A549 (cell line): ENCODE data around the gene PRSS35. TPM values are rescaled to one million over a fixed set of nuclear protein-coding genes. Genes with fewer than 3 reads are reported as not detected.
"Not testable (repeated sequence)": the region's sequence is repeated elsewhere in the genome, so short reads cannot be mapped to it uniquely, and the experiment has no call there.

Source experiments
- ATAC-seq, 2 experiments: fragments of 200-7000 bp in 1 of 2; fragments of >200 bp in 1 of 2; cut with Nextera tagmentation in 1 of 2; cut with Tn5 transposase in 1 of 2; 3 replicates each; pipeline versions ENCODE4 v1.8.0 to v1.9.1; 2018 to 2020; ENCODE audit warnings: mild to moderate bottlenecking in 1 of 2, moderate library complexity in 1 of 2
- CTCF ChIA-PET: fragments of 300-600 bp; sonication (Branson Sonifier 250); formaldehyde crosslinking; extraction: SDS; loops from one replicate; lab custom pipeline; 2021; ENCODE audit warnings: antibody characterized with exemption, inconsistent platforms; lab: Yijun Ruan, JAX
- POLR2A ChIA-PET: fragments of 350-600 bp; formaldehyde crosslinking; extraction: SDS; loops from one replicate; lab custom pipeline; 2021; ENCODE audit warnings: antibody characterized with exemption, inconsistent platforms; lab: Yijun Ruan, JAX
- DNase-seq, 2 experiments: peaks; one replicate each; pipeline versions ENCODE4 v3.0.0 to v3.0.0-alpha.2; 2011 to 2016; ENCODE audit warnings: low read depth in 1 of 2, low spot score in 1 of 2
- FAIRE-seq: peaks from 2 replicates; lab custom pipeline; 2011; peaks lifted over from hg19 to GRCh38; lab: Jason Lieb, UNC
- H3K27ac ChIP-seq, 2 experiments: fragments of >200 bp; sonication (Bioruptor Twin); formaldehyde crosslinking; 3 replicates each; pipeline ENCODE4 v1.5.1; 2016 to 2017
- H3K4me1 ChIP-seq: fragments of >200 bp; sonication (Bioruptor Twin); formaldehyde crosslinking; 3 replicates; pipeline ENCODE4 v1.6.1; 2016
- H3K4me2 ChIP-seq: fragments of >200 bp; sonication (Bioruptor Twin); formaldehyde crosslinking; 3 replicates; pipeline ENCODE4 v1.6.1; 2016
- H3K4me3 ChIP-seq: fragments of >200 bp; sonication (Bioruptor Twin); formaldehyde crosslinking; 3 replicates; pipeline ENCODE4 v1.5.1; 2016
- H3K9me3 ChIP-seq: fragments of >200 bp; sonication (Bioruptor Twin); formaldehyde crosslinking; 3 replicates; pipeline ENCODE4 v1.6.1; 2016
- ATOH8 ChIP-seq: fragments of 250-450 bp; sonication (Bioruptor Pico); IDR thresholded peaks from 2 replicates; pipeline ENCODE4 v1.5.0; 2020; ENCODE audit warnings: low read depth, mild to moderate bottlenecking, moderate library complexity
- BCL3 ChIP-seq: fragments of >200 bp; sonication (Bioruptor Twin); formaldehyde crosslinking; IDR thresholded peaks from 3 replicates; pipeline ENCODE4 v1.6.1; 2016
- CBX8 ChIP-seq: fragments of 200-600 bp; sonication (generic); IDR thresholded peaks from 2 replicates; pipeline ENCODE4 v1.6.1; 2016
- CEBPB ChIP-seq, 2 experiments: fragments of >200 bp in 1 of 2; sonication (Bioruptor Twin) in 1 of 2; formaldehyde crosslinking in 1 of 2; IDR thresholded peaks; 2 replicates each; pipeline ENCODE4 v1.6.1; 2012 to 2016
- E2F6 ChIP-seq: IDR thresholded peaks from 2 replicates; pipeline ENCODE4 v1.6.1; 2012; ENCODE audit warnings: low read depth, borderline replicate concordance
- EHF ChIP-seq: fragments of 250-450 bp; sonication (Bioruptor Pico); IDR thresholded peaks from 2 replicates; pipeline ENCODE4 v1.5.0; 2020; ENCODE audit warnings: mild to moderate bottlenecking
- FOSL2 ChIP-seq, 2 experiments: fragments of 450-650 bp in 1 of 2; fragments of >200 bp in 1 of 2; sonication (Bioruptor Twin) in 1 of 2; formaldehyde crosslinking; IDR thresholded peaks; 2 replicates each; pipeline versions ENCODE4 v1.5.0 to v1.6.1; 2016 to 2020; ENCODE audit warnings: mild to moderate bottlenecking in 1 of 2, moderate library complexity in 1 of 2
- HES2 ChIP-seq: fragments of >200 bp; sonication (Bioruptor Twin); formaldehyde crosslinking; IDR thresholded peaks from 2 replicates; pipeline ENCODE4 v1.6.1; 2016
- HOXB5 ChIP-seq: fragments of 250-450 bp; sonication (Bioruptor Pico); IDR thresholded peaks from 2 replicates; pipeline ENCODE4 v1.5.0; 2020; ENCODE audit warnings: mild to moderate bottlenecking, moderate library complexity
- JUN ChIP-seq, 2 experiments: fragments of >200 bp; sonication (Bioruptor Twin); formaldehyde crosslinking; IDR thresholded peaks; 2 replicates in 1 of 2; 3 replicates in 1 of 2; pipeline ENCODE4 v1.6.1; 2016 to 2017
- MYC ChIP-seq: IDR thresholded peaks from 2 replicates; pipeline ENCODE4 v1.6.1; 2012; ENCODE audit warnings: mild to moderate bottlenecking, inconsistent platforms, low read length, improper control_type of control experiment, borderline replicate concordance
- PBX3 ChIP-seq: IDR thresholded peaks from 2 replicates; pipeline ENCODE4 v1.6.1; 2012
- PHF8 ChIP-seq: fragments of 200-600 bp; sonication (generic); IDR thresholded peaks from 2 replicates; pipeline ENCODE4 v1.6.1; 2016; ENCODE audit warnings: low read depth, mild to moderate bottlenecking, antibody characterized with exemption, moderate library complexity, borderline replicate concordance
- POLR2AphosphoS2 ChIP-seq: conservative IDR thresholded peaks from 2 replicates; pipeline ENCODE4 v1.6.1; 2012; ENCODE audit warnings: low read length, improper control_type of control experiment, inconsistent platforms
- RCOR1 ChIP-seq: fragments of 150-350 bp; IDR thresholded peaks from 2 replicates; pipeline ENCODE4 v1.6.1; 2014; ENCODE audit warnings: antibody characterized with exemption, low read length, low read depth
- RFX5 ChIP-seq: fragments of 450-650 bp; IDR thresholded peaks from 2 replicates; pipeline ENCODE4 v1.7.1; 2014; ENCODE audit warnings: antibody characterized with exemption, mild to moderate bottlenecking, moderate library complexity
- RNF2 ChIP-seq: fragments of 200-600 bp; sonication (generic); IDR thresholded peaks from 2 replicates; pipeline ENCODE4 v1.6.1; 2016; ENCODE audit warnings: low read depth, mild to moderate bottlenecking, antibody characterized with exemption, moderate library complexity, borderline replicate concordance
- SMC3 ChIP-seq: fragments of >200 bp; sonication (Bioruptor Twin); formaldehyde crosslinking; IDR thresholded peaks from 3 replicates; pipeline ENCODE4 v1.6.1; 2018; ENCODE audit warnings: inconsistent platforms
- SREBF2 ChIP-seq: fragments of 450-650 bp; IDR thresholded peaks from 2 replicates; pipeline ENCODE4 v1.6.1; 2014; ENCODE audit warnings: mild to moderate bottlenecking, moderate library complexity
- ZFP36 ChIP-seq: fragments of 450-650 bp; IDR thresholded peaks from 2 replicates; pipeline ENCODE4 v1.6.1; 2014; ENCODE audit warnings: borderline replicate concordance; ENCODE audit not compliant: partially characterized antibody
- ZNF302 ChIP-seq: fragments of 250-450 bp; sonication (Bioruptor Pico); IDR thresholded peaks from 2 replicates; pipeline ENCODE4 v1.9.0; 2021; ENCODE audit warnings: inconsistent platforms, mild to moderate bottlenecking, moderate library complexity
- WGBS: methylation state at CpG from one replicate; pipeline ENCODE4 v1.1.6; 2017; ENCODE audit errors: missing lambda C conversion rate; 5-methylcytosine and 5-hydroxymethylcytosine counted together
- polyA plus RNA-seq, 4 experiments: library from polyadenylated mRNA; depleted of rRNA in 3 of 4; stranded (reverse); fragments of >200 nt; fragmentation: RNase III in 1 of 4; extraction: RNeasy Plus Mini Kit Qiagen cat#74134 plus additional on column Dnase treatment in 1 of 4; gene quantifications; 2 replicates in 3 of 4; 3 replicates in 1 of 4; pipeline ENCODE4 v1.2.3, GENCODE V29; 2011 to 2017
- TF ChIP-seq, protein P1 (sequence below): fragments of 250-450 bp; sonication (Bioruptor Pico); IDR thresholded peaks from 2 replicates; pipeline ENCODE4 v1.5.0; 2021; ENCODE audit warnings: mild to moderate bottlenecking, moderate library complexity, borderline replicate concordance
- TF ChIP-seq, protein P2 (sequence below): fragments of 450-650 bp; IDR thresholded peaks from 2 replicates; pipeline ENCODE4 v1.6.1; 2014; ENCODE audit warnings: antibody characterized with exemption

PRSS35 gene
- polyA plus RNA-seq, 2 of the 4 experiments (the other 2 are of a cell fraction): 0.61 to 1.9 TPM

DNA sequence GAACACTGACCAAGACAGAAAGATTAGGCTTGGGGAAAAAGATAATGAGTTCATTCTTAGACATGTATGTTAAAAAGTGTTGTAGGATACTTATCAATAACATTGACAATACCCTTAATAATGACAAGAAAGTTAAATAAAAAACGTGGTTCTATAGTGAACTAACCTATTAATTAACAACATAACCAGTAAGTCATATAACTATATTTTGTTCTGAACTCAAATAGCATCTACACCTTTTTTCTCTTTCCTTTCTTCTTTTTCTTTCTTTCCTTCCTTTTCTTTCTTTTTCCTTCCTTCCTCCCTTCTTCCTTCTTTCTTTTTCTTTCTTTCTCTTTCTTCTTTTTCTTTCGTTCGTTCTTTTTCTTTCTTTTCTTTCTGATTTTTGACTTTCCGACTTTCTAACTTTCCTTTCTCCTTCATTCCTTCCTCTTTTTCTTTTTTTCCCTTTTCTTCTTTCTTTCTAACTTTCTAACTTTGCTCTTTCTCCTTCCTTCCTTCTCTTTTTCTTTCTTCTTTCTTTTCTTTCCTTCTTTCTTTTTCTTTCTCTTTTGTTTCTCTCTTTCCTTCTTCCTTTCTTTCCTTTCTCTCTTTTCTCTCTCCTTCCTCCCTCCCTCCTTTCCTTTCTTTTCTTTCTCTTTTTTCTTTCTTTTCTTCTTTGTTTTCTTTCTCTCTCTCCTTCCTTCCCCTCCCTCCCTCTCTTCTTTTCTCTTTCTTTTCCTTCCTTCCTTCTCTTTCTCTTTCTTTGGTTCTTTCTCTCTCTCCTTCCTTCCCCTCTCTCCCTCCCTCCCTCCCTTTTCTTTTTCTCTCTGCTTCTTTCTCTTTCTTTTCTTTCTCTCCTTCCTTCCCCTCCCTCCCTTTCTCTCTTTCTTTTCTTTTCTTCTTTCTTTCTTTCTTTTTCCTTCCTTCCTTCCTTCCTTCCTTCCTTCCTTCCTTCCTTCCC lies 24.6 kb downstream of the PRSS35 start (continued):
- no peak for TF ChIP-seq E2F6
- TF ChIP-seq, protein P1, sequence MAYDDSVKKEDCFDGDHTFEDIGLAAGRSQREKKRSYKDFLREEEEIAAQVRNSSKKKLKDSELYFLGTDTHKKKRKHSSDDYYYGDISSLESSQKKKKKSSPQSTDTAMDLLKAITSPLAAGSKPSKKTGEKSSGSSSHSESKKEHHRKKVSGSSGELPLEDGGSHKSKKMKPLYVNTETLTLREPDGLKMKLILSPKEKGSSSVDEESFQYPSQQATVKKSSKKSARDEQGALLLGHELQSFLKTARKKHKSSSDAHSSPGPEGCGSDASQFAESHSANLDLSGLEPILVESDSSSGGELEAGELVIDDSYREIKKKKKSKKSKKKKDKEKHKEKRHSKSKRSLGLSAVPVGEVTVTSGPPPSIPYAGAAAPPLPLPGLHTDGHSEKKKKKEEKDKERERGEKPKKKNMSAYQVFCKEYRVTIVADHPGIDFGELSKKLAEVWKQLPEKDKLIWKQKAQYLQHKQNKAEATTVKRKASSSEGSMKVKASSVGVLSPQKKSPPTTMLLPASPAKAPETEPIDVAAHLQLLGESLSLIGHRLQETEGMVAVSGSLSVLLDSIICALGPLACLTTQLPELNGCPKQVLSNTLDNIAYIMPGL (CRISPR knock-in tag): no peak
- TF ChIP-seq, protein P2, sequence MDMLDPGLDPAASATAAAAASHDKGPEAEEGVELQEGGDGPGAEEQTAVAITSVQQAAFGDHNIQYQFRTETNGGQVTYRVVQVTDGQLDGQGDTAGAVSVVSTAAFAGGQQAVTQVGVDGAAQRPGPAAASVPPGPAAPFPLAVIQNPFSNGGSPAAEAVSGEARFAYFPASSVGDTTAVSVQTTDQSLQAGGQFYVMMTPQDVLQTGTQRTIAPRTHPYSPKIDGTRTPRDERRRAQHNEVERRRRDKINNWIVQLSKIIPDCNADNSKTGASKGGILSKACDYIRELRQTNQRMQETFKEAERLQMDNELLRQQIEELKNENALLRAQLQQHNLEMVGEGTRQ: no peak
- TF ChIP-seq RNF2: no peak

DNA sequence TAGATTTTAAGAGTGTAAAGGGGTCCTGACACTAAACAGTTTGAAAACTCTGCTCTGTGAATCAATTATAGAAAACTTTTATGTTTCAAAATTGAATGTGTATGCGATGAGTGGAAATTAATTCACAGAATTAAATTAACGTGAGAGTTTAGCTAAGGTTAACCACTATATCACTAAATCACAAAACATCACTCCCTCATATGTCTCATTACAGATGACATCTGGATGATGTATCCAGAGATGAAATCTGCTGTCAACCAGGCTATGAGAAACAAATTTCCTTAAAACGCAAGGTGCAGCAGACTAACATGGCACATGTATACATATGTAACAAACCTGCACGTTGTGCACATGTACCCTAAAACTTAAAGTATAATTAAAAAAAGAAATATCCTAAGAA lies 27.3 kb downstream of the PRSS35 start:
- no peak overlapping the region for H3K4me2 ChIP-seq
- FAIRE-seq (no peak), ATAC-seq (no peak), DNase-seq (no peak)
- TF ChIP-seq CEBPB (IDR thresholded peaks at IDR 0.05) (no peak), HOXB5 (no peak), CBX8 (no peak), PHF8 (no peak), RCOR1 (no peak), JUN (IDR thresholded peaks at IDR 0.05) (no peak)
- WGBS: 17% methylated on average over 4 of the region's 4 CpGs
- POLR2A ChIA-PET: no interaction called here
- H3K9me3 ChIP-seq: no peaks in the 10 kb centered on the region
- H3K4me1 ChIP-seq: no peaks in the 10 kb centered on the region
- no peak overlapping the region for H3K27ac ChIP-seq
- CTCF ChIA-PET: no interaction called here
- no peak overlapping the region for H3K4me3 ChIP-seq

DNA sequence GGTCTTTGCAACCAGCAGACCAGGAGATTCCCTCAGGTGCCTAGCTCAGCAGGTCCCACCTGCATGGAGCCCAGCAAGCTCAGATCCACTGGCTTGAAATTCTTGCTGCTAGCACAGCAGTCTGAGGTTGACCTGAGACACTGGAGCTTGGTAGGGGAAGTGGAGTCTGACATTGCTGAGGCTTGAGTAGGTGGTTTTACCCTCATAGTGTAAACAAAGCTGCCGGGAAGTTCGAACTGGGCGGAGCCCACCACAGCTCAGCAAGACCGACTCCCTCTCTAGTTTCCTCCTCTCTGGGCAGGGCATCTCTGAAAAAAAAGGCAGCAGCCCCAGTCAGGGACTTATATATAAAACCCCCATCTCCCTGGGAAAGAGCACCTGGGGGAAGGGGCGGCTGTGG lies 34.3 kb downstream of the PRSS35 start:
- CTCF ChIA-PET: no interaction called here
- Histone ChIP-seq H3K4me3 (no peak overlapping the region), H3K27ac (no peak overlapping the region)
- TF ChIP-seq CEBPB (IDR thresholded peaks at IDR 0.05): no peak
- no peak for TF ChIP-seq BCL3
- no peak for TF ChIP-seq ATOH8 (CRISPR knock-in tag)
- TF ChIP-seq SREBF2: no peak
- no peak for TF ChIP-seq CBX8
- TF ChIP-seq E2F6: no peak
- TF ChIP-seq RFX5: no peak
- no peak for TF ChIP-seq ZFP36
- no peak for TF ChIP-seq FOSL2 (IDR thresholded peaks at IDR 0.05)
- no peak for TF ChIP-seq FOSL2 (CRISPR knock-in tag; IDR thresholded peaks at IDR 0.05)
- TF ChIP-seq HES2: no peak
- TF ChIP-seq PBX3: no peak
- no peak for TF ChIP-seq POLR2AphosphoS2
- no peak for TF ChIP-seq EHF (CRISPR knock-in tag)
- no peak for TF ChIP-seq MYC
- TF ChIP-seq SMC3: no peak
- no peak for TF ChIP-seq ZNF302 (CRISPR knock-in tag)
- TF ChIP-seq, all 56 proteins: peak for 0
- POLR2A ChIA-PET: no interaction called here
- Histone ChIP-seq H3K4me1 (no peaks in the 10 kb centered on the region), H3K9me3 (no peaks in the 10 kb centered on the region), H3K4me2 (no peak overlapping the region)
- no peak for FAIRE-seq
- DNase-seq: no peak
- no peak for ATAC-seq
- WGBS: no CpG with 5 or more reads among the region's 5 CpGs

- ATAC-seq, FAIRE-seq, POLR2A ChIA-PET, DNase-seq, H3K9me3 ChIP-seq, H3K27ac ChIP-seq, H3K4me2 ChIP-seq, H3K4me3 ChIP-seq, CTCF ChIA-PET, H3K4me1 ChIP-seq: not testable (repeated sequence)
- WGBS: 64% methylated on average over 5 of the region's 5 CpGs
These were observed 38.1 kb downstream of the PRSS35 start for GRCh38 chr6:83550482-83550881.
